HG02938 (cell line): ENCODE measurements around the gene TEX264.

Source experiments
- ATAC-seq: cut with Tn5 transposase; IDR thresholded peaks from one replicate; pipeline ENCODE4 v1.9.1; 2021; ENCODE audit warnings: mild to moderate bottlenecking, moderate library complexity; ENCODE audit not compliant: unreplicated experiment

Gene TEX264

DNA sequence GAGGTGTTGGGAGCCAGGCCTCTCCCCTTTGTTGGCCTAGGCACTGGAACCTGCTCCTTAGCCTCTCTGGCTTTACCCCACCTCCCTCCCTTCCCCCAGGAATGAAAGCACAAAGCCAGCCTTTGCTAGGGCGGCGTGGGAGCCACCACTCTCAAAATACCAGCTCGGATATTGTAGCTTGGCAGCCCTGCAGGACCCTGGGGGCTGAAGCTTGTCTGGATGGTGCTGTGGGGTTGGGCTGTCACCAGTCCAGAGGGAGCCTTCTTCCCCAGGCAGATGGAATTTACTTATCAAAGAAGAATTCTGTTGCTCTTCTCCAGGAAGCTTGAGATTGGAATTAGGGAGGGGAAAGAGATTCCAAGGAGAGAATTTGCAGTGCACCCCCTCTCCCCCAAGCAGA lies 20.9 kb downstream of the TEX264 start:
- ATAC-seq, result no peak

DNA sequence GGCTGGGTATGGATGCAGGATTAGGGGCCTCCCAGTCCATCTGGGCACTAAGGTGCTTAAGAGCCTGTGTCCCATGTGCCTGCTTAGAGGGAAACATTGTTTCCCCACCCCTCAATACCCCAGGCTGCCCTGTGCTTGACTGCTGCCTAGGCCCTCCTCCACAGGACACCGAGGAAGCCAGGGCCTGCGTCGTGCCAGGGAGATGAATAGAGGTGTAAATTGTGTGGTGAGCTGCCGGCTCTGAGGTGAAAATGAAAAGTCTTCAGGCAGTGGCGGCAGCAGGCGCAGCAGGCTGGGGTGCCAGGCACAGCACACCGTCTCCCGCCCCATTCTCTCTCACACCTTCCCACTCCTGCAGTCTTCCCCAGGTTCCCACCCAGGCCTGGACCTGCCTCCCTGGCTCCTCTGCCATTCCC lies 21.9 kb downstream of the TEX264 start:
- no peak for ATAC-seq

DNA sequence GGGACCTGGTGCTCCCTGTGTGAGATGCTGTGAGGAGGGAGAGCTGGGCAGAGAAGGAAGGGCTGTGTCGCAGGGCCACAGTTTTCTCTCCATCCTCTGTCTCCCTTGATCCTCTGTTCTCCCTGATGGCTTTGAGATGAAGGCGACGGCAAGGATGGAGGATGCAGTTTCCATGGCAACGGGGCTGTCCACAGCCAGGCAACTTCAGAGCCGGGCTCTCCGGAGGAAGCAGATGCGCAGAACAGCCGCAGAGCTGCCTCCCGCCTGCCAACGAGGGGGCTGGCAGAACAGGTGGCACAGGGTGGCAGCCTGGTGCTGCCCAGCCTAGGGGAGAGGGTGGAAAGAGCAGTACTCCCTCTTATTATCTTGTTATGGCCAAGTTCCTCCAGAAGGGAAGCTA lies 25.9 kb downstream of the TEX264 start:
- no peak for ATAC-seq

DNA sequence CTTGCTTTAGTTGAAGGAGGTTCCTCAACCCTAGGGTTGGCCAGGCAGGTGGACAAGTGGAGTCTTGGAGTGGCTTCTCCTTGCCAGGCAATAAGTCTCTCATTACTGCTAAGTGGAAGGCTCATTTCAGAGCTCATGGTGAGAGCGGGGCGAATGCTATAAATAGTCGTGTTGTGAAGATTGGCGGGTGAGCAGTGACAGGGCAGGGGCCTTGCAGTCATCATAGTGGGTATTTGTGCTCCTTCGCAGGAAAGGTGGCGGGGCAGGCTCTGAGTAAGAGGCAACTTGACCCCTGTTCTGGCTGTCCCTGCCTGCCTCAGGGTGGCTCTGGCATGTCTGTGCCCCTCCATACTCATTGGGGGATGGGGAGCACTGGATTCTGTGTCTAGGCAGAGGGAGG lies 27.2 kb downstream of the TEX264 start:
- no peak for ATAC-seq

DNA sequence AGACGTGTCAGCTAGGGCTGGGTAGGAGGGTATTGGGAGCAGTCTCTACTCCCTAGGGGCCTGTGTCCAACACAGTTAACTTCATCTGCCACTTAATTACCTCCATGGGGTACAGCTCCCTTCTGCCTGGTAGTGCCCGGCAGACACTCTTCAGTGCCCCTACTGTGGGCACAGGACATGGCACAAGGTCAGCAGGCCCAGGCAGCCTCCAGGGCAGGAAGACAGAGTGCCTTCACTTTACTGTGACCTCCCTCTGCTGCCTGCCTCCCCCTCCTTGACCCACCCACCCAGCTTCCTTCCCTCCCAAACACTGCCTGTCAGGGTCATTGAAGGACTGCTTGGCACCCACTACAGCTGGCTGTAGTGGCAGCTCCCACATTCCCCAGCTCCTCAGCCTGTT lies 29.4 kb downstream of the TEX264 start:
- no peak for ATAC-seq

DNA sequence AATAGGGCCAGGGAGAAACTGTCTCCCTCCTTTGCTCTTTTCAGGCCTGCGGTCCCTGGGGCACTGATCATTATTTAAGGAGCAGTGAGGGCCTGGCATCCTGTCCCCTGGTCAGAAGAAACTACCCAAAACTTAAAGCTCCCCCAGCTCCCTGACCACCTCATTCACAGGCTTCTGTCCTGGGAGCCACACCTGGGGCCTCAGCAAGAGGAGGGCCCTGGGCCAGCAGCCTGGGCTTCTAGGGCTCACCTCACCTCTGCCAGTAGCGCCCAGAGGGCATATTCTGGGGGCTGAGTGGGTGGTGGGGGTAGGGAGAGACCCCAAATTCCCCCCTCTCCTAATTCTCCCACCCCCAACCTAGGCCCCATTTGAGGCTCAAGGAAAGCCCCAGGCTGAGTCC lies 31.1 kb downstream of the TEX264 start:
- no peak for ATAC-seq

DNA sequence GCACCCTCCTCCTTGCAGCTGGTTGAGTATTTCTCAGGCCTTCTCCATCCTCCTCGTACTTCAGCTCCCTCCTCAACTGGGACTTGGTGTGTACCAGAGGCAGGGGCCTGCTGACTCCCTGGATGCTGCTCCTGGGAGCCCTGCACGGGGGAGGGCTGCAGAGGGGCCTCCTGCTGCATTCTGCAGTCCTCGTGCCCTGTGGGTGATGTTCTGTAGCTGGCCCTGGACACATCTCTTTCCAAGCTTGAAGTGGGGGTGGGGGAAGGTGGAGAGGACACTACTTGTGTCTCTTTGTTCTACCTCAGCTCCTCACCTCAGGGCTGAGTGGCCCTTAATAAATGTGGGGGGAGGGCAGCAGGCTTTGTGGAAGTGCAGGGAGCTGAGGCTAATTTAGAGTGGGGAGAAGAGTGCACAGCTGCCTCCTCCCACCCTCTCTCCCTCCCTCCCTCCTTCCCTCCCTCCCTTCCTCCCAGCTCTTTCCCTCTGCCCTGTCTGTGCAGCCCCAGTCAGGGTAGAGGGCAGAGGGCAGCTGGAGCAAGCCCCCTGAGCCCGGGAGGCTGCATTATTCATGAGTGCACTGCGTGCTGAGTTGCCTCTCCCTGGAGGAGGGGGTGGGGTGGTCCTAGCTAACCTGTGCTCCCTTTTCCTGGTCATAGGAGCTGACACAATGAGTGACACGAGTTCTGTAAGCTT lies 32.2 kb downstream of the TEX264 start:
- ATAC-seq, result no peak

DNA sequence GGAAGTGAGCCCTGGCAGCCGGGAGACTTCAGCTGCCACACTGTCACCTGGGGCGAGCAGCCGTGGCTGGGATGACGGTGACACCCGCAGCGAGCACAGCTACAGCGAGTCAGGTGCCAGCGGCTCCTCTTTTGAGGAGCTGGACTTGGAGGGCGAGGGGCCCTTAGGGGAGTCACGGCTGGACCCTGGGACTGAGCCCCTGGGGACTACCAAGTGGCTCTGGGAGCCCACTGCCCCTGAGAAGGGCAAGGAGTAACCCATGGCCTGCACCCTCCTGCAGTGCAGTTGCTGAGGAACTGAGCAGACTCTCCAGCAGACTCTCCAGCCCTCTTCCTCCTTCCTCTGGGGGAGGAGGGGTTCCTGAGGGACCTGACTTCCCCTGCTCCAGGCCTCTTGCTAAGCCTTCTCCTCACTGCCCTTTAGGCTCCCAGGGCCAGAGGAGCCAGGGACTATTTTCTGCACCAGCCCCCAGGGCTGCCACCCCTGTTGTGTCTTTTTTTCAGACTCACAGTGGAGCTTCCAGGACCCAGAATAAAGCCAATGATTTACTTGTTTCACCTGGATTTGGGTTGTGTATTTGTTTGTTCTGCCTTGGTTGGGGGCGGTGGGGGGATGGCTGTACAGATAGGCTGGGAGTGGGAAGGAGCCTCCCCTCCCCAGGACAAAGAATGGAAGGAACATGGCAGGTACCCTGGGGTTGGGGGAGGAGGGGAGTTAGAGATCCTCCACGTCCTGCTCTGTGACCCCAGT lies 32.9 kb downstream of the TEX264 start:
- no peak for ATAC-seq

DNA sequence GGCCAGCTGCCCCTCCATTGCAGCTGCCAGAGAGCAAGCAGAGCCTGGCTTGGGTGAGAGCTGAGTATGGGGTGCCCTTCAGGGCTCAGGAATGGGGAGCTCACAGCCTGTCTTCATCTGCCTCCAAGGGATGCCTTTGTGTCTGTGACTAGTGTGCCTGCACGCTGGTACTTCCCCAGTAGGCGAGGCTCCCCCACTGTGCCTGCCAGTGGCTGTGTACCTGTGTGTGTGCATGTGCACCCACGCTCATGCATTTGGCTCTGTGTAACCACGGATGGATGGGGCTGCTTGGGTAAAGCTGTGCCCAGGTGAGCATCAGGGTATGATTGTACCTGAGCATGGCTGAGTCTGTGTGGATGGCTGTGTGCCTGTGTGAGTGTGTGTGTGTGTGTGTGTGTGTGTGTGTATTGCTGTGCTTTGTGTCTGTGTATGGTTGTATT lies 33.5 kb downstream of the TEX264 start:
- ATAC-seq, result no peak

DNA sequence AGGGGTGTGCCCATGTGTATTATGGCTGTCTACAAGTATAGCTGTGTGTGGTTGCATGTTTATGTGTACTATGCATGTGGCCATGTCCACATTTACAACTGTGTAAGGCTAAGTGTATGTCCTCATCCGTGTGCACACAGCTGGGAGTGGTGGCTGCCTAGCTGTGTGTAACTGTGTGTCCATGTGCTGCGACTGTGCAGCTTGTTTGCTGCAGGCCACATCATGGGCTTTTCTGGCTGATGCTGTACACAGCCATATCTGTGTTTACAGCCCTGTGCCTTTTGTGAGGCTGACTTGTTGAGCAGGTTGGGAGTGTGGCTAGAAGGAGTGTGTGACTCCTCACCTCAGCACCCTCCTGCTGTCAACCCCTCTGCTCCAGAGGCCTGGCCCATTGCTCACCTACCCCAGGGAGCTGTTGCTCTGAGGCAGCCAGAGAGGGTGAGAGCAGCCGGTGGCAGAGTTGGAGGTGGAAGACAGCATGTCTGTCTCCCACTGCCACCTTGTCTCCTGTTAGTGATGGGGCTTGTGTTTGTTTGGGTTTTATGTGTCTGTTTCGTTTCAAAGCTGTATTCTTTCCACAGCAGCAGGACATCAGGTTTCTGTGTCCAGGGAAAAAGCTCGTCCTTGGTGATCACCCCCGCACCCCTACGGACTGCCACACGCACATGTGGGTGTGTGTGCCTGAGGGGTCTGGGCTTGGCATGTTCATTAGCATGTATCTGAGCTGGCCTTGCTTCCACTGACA lies 34.4 kb downstream of the TEX264 start:
- ATAC-seq, result no peak

DNA sequence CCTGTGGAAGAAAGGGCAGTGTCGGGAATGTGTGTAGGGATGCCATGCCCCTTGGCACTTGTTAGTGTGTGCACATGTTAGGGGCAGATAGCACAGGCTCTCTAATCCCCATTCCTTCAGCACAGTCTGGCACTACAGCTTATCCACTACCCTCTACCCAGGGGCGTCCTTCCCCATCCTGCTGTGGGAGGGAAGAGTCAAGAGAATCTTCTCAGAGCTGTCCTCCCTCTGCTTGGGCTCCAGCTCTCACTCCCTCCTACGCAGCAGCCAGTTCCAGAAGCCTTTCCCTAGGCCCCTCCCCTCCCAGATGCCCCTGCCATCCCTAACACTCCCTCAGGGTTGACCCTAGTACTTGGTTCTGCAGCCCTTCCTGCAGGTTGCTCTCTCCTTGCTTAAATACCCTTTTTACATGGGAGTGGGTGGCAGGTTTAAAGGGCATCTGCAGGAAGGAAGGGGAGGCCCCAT lies 35.0 kb downstream of the TEX264 start:
- no peak for ATAC-seq

DNA sequence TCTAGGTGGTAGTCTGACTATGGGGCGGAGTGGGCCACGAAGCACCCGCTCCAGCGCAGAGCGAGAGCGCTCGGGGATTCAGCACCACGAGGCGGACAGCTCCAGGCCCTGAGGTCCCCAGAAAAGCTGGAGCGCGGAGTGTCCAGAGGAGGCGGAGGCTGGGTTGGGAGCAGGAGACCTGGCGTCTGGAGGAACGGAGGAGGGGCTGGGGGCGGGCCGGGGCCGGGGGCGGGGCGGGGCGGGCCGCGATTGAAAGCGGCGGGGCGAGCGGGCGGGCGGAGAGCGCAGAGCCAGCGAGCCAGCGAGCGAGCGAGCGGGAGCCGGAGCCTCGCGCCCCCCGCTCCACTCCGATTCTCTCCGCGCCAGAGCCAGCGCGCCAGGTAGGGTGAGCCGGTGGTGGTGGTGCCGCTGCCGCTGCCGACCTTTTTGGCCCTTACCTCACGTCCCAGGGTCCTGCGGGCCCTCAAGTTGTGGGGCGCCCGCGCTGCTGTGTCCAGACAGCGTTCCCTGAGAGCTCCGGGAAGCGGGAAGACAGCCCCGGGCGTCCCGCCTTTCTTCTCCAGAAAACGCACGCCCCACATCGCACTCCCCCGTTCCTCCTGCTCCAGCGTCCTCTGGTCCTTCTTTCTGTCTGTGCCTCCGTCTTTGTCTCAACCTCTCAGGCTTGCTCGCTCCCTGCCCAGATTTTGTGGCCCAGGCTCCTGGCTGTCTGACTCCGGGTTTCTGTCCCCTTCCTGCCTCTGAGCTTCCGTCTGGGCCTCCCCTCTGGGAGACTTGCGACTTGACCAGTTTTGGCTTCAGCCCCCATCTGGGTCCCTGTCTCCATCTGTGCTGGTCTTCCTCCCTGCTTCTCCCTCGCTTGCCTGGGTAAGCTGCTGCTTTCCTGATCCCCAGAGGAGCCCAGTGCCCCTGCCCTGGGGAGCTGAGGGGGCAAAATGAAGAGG lies 36.0 kb downstream of the TEX264 start, which contains the start of gene GRM2:
TSS of gene GRM2 (plus strand) at position 281 of the 944 bp plus-strand sequence. CDS start 1,916 bp downstream, outside the sequence.
- ATAC-seq, result no peak

DNA sequence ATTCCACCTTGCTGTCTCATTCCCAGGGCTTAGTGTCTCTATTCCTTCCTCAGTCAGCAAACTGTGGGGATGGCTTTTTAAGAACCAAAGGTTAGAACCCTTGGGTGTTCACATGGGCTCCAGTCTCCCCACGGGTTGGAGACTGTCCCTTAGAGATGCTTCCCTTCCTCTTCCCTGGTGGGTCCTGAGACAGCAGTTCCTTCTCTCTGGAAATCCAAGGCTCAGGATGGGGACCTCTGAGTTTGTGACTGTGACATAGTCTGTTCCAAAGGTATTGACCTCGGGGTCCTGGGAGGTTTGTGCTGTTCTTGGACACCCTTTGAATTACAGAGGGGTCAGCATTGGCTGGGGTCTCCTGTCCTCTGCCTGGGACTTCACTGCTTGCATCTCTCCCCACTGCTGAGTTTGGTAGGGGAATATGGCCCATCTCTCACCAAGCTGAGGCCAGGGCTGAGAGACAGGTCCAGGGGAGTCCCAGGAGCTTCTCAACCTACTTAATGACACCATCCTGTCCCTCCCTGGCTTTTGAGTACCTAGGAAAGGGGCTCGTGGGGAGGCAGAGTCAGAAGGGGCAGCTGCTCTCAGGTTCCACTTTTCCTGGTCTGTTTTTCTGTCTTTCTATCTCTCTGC lies 37.3 kb downstream of the TEX264 start:
- no peak for ATAC-seq

DNA sequence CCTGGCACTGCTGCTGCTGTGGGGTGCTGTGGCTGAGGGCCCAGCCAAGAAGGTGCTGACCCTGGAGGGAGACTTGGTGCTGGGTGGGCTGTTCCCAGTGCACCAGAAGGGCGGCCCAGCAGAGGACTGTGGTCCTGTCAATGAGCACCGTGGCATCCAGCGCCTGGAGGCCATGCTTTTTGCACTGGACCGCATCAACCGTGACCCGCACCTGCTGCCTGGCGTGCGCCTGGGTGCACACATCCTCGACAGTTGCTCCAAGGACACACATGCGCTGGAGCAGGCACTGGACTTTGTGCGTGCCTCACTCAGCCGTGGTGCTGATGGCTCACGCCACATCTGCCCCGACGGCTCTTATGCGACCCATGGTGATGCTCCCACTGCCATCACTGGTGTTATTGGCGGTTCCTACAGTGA lies 38.0 kb downstream of the TEX264 start:
- no peak for ATAC-seq

DNA sequence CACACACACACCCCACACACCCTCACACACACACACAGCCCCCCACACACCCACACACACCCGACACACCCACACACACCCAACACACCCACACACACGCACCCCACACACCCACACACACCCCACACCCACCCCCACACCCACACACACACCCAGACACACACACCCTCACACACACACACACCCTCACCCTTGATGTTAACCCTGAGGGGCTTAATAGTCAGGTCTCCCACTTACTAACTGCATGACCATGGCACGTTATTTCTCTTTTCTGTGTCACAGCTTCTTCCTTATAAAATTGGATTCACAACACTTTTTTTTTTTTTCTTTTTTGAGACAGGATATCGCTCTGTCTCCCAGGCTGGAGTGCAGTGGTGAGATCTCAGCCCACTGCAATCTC lies 38.6 kb downstream of the TEX264 start:
- no peak for ATAC-seq

DNA sequence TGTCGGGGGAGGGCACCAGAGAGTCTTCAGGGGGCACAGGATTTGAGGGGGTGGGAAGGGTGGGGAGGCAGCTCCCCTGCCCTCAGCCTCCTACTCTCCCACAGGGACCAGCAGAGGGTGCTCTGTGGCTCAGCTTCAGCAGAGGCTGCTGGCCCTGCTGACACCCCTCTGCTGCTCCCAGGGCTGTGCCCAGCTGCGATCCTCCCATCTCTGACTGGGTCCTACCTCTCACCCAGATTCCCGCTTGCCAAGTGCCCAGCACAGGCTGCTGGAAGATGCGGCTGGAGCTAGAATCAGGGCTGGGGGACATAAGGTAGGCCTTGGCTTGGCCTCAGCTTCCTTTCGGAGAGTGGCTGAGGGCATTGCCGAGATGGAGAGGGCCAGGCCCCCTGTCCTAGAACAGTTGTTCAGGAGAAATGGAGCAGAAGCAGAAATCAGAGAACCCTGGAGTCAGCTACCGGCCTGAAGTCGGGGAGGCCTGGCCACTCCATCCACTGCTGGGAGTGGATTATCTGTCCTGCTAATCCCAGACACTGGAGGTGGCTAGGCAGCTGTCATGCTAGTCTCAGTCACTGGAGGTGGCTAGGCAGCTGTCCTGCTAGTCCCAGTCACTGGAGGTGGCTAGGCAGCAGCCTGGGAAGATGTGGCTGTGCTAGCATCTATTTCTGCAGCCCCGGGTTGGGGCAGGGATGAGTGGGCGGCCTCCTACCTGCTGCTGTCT lies 39.7 kb downstream of the TEX264 start:
- no peak for ATAC-seq

DNA sequence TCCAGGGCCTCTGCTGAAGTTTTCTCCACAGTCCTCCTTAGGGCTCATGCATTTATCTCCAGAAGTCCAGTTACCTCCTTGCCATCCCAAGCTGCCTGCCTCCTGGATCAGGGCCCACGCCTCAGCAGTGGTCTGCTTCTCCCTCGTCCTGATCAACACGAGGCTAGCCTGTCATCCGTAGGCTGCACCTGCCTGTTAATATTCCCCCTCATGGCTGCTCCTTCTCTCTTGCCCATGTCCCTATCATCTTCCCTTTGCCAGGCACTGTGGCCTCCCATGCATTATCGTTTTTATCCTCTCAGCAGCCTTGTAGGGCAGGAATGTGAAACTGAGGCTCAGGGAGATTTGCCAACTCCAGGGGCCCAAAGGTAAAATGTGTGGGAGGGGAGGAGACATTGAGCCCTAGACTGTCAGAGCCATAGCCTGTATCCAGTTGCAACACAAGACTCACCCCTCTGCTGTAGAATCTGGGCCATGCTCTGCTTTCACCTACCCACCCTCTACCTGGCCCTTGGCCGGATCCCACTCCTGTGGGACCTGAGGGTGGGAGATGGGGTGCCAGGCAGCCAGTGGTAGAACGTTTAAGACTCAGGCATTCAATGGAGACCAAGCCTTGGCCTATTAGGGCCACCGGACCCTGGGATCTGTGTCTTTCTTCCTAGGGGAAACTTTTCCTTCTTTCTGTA lies 40.4 kb downstream of the TEX264 start:
- ATAC-seq, result no peak

DNA sequence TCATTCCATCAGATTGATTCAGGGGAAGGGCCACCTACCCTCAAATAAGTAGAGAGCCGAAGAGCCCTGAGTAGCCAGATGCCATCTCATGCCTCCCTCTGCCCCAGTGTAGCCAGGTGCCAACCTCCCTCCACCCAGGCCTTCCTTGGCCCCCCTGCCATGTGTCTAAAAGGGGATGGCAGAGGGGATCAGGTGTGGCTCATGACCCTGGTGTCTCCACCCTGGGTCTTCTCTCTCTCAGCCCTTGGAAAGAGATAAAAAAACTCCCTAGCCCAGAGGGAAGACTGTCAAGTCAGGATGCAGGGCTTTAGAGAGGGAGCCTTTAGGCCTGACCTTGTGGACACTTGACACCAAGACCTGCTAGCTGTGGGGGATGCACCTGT lies 41.0 kb downstream of the TEX264 start:
- ATAC-seq, result no peak

DNA sequence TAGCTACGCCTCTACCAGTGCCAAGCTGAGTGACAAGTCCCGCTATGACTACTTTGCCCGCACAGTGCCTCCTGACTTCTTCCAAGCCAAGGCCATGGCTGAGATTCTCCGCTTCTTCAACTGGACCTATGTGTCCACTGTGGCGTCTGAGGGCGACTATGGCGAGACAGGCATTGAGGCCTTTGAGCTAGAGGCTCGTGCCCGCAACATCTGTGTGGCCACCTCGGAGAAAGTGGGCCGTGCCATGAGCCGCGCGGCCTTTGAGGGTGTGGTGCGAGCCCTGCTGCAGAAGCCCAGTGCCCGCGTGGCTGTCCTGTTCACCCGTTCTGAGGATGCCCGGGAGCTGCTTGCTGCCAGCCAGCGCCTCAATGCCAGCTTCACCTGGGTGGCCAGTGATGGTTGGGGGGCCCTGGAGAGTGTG lies 41.5 kb downstream of the TEX264 start:
- no peak for ATAC-seq
